HEK293 (cell line): Measurements from ENCODE around the gene PITPNC1.

Experiments used
- BCL11A ChIP-seq: fragments of 450-650 bp; formaldehyde crosslinking; IDR thresholded peaks from 2 replicates; pipeline ENCODE4 v1.5.1; 2016; ENCODE audit warnings: low read depth, missing biosample characterization, missing genetic modification characterization
- EGR2 ChIP-seq: fragments of 450-650 bp; formaldehyde crosslinking; IDR thresholded peaks from 2 replicates; pipeline ENCODE4 v1.5.1; 2016; ENCODE audit warnings: low read depth, missing biosample characterization, missing genetic modification characterization
- MYNN ChIP-seq: fragments of 450-650 bp; formaldehyde crosslinking; IDR thresholded peaks from 2 replicates; pipeline ENCODE4 v1.5.1; 2016; ENCODE audit warnings: missing biosample characterization, missing genetic modification characterization, borderline replicate concordance
- ZBTB1 ChIP-seq: fragments of 450-650 bp; formaldehyde crosslinking; IDR thresholded peaks from 2 replicates; pipeline ENCODE4 v1.5.1; 2016; ENCODE audit warnings: missing biosample characterization, missing genetic modification characterization
- ZNF138 ChIP-seq: fragments of 450-650 bp; formaldehyde crosslinking; IDR thresholded peaks from 2 replicates; pipeline ENCODE4 v1.5.1; 2016; ENCODE audit warnings: missing biosample characterization, missing genetic modification characterization, borderline replicate concordance
- ZNF311 ChIP-seq: fragments of 450-650 bp; formaldehyde crosslinking; IDR thresholded peaks from 2 replicates; pipeline ENCODE4 v1.5.1; 2017; ENCODE audit warnings: missing biosample characterization, missing genetic modification characterization, borderline replicate concordance
- ZNF416 ChIP-seq: fragments of 450-650 bp; formaldehyde crosslinking; IDR thresholded peaks from 2 replicates; pipeline ENCODE4 v1.5.1; 2016; ENCODE audit warnings: missing biosample characterization, missing genetic modification characterization
- ZNF747 ChIP-seq: fragments of 450-650 bp; formaldehyde crosslinking; IDR thresholded peaks from 2 replicates; pipeline ENCODE4 v1.5.1; 2016; ENCODE audit warnings: missing biosample characterization, missing genetic modification characterization
- TF ChIP-seq, protein P1 (sequence below): fragments of 450-650 bp; formaldehyde crosslinking; IDR thresholded peaks from 2 replicates; pipeline ENCODE4 v1.5.1; 2016; ENCODE audit warnings: missing biosample characterization, missing genetic modification characterization
- TF ChIP-seq, protein P2 (sequence below): fragments of 450-650 bp; formaldehyde crosslinking; IDR thresholded peaks from 2 replicates; pipeline ENCODE4 v1.5.1; 2016; ENCODE audit warnings: missing biosample characterization, missing genetic modification characterization

DNA sequence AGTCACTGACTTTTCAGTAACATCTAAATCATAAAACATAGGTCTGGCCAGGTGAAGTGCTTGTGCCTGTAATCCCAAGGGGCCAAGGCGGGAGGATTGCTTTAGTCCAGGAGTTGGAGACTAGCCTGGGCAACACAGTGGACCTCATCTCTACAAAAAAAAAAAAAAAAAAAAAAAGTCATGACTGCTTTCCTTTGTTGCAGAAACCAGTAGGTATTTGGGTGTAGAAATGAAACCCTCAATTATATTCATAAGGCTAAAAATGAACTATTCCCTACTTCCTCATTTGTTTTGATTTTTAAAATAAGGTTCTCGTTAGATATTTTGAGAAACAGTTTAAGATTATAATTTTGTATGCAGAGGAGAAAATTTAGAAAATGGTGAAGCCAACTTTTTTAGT lies 26.0 kb downstream of the PITPNC1 start:
- no peak for TF ChIP-seq ZNF138 (tag by site-specific recombination)
- TF ChIP-seq, protein P1, sequence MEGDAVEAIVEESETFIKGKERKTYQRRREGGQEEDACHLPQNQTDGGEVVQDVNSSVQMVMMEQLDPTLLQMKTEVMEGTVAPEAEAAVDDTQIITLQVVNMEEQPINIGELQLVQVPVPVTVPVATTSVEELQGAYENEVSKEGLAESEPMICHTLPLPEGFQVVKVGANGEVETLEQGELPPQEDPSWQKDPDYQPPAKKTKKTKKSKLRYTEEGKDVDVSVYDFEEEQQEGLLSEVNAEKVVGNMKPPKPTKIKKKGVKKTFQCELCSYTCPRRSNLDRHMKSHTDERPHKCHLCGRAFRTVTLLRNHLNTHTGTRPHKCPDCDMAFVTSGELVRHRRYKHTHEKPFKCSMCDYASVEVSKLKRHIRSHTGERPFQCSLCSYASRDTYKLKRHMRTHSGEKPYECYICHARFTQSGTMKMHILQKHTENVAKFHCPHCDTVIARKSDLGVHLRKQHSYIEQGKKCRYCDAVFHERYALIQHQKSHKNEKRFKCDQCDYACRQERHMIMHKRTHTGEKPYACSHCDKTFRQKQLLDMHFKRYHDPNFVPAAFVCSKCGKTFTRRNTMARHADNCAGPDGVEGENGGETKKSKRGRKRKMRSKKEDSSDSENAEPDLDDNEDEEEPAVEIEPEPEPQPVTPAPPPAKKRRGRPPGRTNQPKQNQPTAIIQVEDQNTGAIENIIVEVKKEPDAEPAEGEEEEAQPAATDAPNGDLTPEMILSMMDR (tag by site-specific recombination), result no peak
- no peak for TF ChIP-seq ZNF311 (tag by site-specific recombination)
- TF ChIP-seq MYNN (tag by site-specific recombination), result no peak
- TF ChIP-seq, protein P2, sequence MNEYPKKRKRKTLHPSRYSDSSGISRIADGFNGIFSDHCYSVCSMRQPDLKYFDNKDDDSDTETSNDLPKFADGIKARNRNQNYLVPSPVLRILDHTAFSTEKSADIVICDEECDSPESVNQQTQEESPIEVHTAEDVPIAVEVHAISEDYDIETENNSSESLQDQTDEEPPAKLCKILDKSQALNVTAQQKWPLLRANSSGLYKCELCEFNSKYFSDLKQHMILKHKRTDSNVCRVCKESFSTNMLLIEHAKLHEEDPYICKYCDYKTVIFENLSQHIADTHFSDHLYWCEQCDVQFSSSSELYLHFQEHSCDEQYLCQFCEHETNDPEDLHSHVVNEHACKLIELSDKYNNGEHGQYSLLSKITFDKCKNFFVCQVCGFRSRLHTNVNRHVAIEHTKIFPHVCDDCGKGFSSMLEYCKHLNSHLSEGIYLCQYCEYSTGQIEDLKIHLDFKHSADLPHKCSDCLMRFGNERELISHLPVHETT (tag by site-specific recombination), result no peak
- no peak for TF ChIP-seq ZNF416 (tag by site-specific recombination)
- no peak for TF ChIP-seq BCL11A (tag by site-specific recombination)
- no peak for TF ChIP-seq EGR2
- no peak for TF ChIP-seq ZBTB1 (tag by site-specific recombination)
- no peak for TF ChIP-seq ZNF747 (tag by site-specific recombination)
